Activated T-cell treated with anti-CD3 and anti-CD28 coated beads for 48 hours (primary cell): Measurements from ENCODE around the gene SDF4.
"Not testable (repeated sequence)": the region's sequence is repeated elsewhere in the genome, so short reads cannot be mapped to it uniquely, and the experiment has no call there.

Experiments used
- DNase-seq: peaks from one replicate; pipeline ENCODE4 v3.0.0-alpha.2; 2020; ENCODE audit warnings: low read depth

Gene SDF4

DNA sequence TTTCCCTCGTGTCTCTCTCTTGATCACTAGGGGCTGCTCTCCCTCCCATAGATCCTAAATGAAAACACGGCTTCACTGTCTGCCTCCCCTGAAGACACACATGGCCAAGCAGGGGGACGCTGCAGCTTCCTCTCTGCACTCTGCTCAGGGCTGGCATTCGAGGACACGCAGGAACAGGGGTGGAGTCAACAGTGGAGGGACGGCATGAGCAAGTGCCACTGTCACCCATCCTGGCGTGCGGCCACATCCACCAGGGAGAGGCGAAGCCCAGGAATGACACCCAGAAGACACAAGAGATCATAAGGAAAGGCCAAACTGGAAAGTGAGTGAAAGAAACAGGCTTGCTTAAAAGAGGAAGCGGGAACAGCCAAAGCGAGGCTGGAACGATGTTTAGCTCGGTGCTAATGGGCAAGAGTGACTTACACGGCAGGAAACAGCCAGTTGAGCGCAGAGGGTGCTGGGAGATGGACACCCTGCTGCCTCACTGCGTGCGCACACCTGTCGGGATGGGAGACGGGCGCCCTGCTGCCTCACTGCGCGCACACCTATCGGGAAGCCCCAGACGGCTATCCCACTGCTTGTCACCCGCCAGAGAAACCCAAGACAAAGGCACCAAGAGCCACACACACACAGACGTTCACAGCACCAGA is 28.3 kb upstream of the SDF4 start:
- no peak for DNase-seq

DNA sequence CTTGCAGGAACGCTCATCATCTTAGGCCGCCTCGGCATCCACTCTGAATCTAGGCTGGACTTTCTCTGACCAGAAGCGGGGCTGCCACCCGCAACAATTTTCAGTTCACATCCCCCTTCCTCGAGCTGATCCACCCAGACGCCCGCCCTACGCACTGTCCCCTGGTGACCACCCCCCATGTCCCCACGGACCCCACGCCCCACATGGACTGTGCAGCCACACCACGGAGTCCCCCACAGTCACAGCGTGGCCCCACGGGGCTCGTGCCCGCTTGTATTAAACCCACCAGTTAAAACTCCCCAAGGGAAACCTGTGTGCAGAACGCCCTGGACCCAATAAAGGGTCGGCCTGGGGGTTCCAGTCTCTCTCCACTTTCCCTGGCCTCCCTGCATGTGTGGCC is 27.7 kb upstream of the SDF4 start:
- DNase-seq, result no peak

GRCh38 chr1:1259119-1259488 is 27.3 kb upstream of the SDF4 start:
- no peak for DNase-seq

DNA sequence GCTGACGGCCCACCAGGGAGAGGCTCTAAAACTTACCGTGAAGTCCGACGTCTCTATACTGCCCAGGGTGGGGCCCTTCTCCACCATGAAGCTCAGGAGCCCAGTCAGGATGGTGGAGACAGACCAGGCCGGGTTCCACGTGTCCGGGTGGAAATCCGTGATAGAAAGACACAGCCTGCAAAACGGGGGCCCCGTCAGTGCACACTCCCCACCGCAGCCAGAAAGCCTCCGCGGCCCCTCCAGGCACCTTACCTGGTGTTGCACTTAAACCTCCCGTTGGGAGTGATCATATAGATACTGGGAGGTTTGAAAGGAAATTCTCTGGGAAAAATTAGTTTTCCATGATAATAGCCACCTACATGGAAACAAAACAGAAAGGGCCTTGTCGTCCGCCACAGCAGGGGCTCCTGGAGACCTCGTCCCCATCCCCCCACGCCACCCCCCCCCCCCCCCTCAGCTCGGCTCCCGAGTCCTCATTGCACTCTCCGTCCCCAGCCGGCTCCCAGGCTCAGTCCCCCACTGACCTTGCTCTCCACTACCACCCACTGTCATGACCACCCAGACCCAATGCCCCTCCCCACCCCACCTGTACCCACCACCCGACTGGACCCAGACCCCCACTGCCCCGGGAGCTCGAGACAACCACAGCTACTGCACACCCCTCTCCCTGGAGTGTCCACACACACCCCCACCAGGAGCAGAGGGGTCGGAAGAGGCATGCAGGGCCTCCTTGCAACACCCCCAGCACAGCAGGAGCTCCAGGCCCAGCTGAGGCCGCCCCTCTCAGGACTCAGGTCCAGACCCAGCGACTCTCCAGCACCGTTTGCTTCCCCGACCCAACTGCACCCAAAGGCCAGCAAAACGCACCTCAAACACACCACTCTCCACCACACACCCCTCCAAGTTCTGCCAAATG is 25.4 kb upstream of the SDF4 start:
- no peak for DNase-seq

- DNase-seq, result no peak
Observed at GRCh38 chr1:1255611-1256010, 23.8 kb upstream of the SDF4 start.

- no peak for DNase-seq
Observed at GRCh38 chr1:1255078-1255477, 23.3 kb upstream of the SDF4 start.

GRCh38 chr1:1254667-1254998 is 22.8 kb upstream of the SDF4 start:
- no peak for DNase-seq

GRCh38 chr1:1253972-1254666 is 22.3 kb upstream of the SDF4 start:
- DNase-seq, result no peak

DNA sequence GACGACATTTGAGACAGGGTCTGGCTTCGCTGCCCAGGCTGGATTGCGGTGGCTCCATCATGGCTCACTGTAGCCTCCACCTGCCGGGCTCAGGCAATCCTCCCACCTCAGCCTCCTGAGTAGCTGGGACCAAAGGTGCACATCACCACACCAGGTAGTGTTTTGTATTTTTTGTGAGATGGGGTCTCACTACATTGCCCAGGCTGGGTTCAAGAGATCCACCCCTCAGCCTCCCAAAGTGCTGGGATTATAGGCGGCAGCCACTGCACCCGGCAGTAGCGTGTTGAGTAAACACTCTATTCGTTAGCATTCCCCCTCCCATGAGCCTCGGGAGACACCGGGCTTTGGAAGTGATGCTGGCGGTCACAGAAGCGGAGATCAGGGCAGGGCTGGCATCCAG is 21.5 kb upstream of the SDF4 start:
- DNase-seq, result no peak

DNA sequence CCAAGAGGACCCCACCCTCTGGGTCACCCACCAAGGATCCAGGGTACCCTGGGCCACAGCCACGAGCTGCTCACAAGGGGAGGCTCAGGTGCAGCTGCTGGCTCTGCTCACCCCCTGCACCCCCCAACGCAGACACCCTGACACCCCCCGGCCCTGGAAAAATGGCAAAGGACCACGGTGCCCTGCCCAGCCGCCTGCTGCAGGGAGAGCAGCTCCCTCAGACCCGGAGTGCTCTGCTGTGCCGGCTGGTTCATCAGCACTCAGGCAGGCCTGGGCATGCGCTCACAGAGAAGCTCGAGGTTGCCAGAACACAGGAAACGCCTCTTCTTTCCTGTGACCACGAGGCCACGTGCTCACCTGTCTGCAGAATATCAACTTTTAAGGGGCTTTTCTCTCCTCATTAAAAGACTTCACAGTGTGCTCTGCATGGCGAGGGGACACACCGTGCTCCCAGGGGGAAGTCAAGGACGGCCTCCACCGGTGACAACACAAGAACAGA is 19.0 kb upstream of the SDF4 start:
- DNase-seq, result peak; percentile 45

DNA sequence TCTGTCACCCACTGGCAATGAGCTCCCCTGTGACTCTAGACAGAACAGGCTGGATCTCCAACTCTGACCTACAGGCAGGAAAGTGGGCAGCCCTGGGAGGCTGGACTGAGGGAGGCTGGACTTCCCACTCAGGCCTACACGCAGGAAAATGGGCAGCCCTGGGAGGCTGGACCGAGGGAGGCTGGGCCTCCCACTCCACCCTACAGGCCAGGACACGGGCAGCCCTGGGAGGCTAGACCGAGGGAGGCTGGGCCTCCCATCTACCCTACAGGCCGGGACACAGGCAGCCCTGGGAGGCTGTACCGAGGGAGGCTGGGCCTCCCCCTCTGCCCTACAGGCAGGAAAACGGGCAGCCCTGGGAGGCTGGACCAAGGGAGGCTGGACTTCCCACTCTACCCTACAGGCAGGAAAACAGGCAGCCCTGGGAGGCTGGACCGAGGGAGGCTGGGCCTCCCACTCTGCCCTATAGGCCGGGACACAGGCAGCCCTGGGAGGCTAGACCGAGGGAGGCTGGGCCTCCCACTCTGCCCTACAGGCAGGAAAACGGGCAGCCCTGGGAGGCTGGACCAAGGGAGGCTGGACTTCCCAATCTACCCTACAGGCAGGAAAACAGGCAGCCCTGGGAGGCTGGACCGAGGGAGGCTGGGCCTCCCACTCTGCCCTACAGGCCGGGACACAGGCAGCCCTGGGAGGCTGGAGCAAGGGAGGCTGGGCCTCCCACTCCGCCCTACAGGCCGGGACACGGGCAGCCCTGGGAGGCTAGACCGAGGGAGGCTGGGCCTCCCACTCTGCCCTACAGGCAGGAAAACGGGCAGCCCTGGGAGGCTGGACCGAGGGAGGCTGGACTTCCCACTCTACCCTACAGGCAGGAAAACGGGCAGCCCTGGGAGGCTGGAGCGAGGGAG is 16.5 kb upstream of the SDF4 start:
- DNase-seq, result not testable (repeated sequence)

GRCh38 chr1:1247341-1247913 is 15.6 kb upstream of the SDF4 start:
- DNase-seq, result no peak

- no peak for DNase-seq
Observed at GRCh38 chr1:1246577-1247340, 15.0 kb upstream of the SDF4 start, which contains the start of gene C1QTNF12. TSS of gene C1QTNF12 (minus strand) at chr1:1246722. CDS start at chr1:1246690, 32 bp downstream.

DNA sequence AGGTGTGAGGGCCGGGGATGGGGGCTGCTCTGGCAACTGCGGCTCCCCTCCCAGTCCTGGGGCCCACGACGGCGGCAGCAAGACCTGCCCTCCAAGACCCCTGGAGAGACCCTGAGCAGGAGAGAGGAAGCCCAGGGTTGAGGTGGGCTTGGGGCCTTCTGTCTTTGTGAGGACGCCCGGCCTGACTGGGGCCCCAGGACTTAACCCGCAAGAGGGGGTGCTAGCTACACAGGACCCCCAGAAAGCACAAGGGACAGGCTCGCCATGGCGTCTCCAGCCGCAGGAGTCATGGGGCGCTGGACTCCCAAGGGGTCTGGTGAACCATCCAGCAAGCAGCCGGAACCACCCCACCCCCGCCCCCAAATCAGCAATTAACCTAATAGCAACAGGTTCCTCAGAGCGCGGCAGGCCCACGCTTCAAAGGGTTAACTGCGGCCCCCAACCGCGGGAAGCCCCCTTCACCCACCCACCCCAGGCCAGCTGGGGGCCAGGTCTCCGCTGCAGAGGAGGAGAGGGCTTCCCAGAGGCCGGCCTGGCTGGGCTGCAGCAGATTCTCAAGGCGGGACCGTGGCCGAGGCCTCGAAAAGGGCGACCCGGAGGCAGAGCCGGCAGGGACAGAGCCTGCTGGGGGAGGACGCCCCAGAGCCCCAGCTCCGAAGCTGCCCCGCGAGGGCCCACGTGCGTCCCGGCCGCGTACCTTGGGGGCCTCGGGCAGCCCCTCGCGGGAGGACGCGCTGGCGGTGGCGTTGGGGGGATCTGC is 14.2 kb upstream of the SDF4 start:
- DNase-seq, result no peak

- DNase-seq, result no peak
Observed at GRCh38 chr1:1245178-1245816, 13.5 kb upstream of the SDF4 start.

GRCh38 chr1:1244192-1244811 is 12.5 kb upstream of the SDF4 start:
- DNase-seq, result no peak

GRCh38 chr1:1243807-1244191 is 12.0 kb upstream of the SDF4 start:
- no peak for DNase-seq

DNA sequence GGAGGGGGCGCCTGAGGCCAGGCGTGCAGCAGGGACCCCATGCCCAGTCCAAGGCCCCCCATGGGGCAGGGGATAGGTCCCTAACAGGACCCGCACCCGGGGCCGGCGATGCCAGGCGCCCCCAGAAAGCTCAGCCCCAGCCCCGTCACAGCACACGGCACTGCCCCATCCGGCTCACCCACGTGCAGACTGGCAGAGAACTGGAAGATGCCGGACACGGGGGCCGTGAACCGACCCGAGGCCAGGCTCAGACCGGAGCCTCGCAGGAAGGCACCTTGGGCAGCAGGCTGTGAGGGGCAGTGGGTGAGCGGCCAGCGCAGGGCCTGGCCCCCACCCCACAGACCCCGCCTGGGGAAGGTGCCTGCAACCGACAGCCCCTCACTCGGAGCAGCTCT is 11.5 kb upstream of the SDF4 start:
- no peak for DNase-seq
